Neural progenitor cell (in vitro differentiated cells): ENCODE measurements around the gene SNX7. TPM values are rescaled to one million over a fixed set of nuclear protein-coding genes. Genes with fewer than 3 reads are reported as not detected.
A peak's percentile ranks its signal among the peaks of the same experiment; 100 is the strongest.

ENCODE experiments used
- DNase-seq: peaks from one replicate; pipeline ENCODE4 v3.0.0-alpha.2; 2016; ENCODE audit warnings: low spot score
- H2AFZ ChIP-seq: fragments of 200-600 bp; sonication (generic); replicated peaks from 2 replicates; pipeline ENCODE4 v1.6.1; 2016; ENCODE audit warnings: antibody characterized with exemption
- H3F3A ChIP-seq: fragments of 200-600 bp; sonication (generic); 2 replicates; pipeline ENCODE4 v1.6.1; 2016; ENCODE audit warnings: antibody characterized with exemption, low read depth
- H3K27ac ChIP-seq: fragments of 200-600 bp; sonication (generic); 2 replicates; pipeline ENCODE4 v1.5.1; 2016; ENCODE audit warnings: mild to moderate bottlenecking
- H3K27me3 ChIP-seq: fragments of 200-600 bp; sonication (generic); 2 replicates; pipeline ENCODE4 v1.6.1; 2016; ENCODE audit warnings: mild to moderate bottlenecking, moderate library complexity
- H3K36me3 ChIP-seq: fragments of 200-600 bp; sonication (generic); 2 replicates; pipeline ENCODE4 v1.5.1; 2016
- H3K4me1 ChIP-seq: fragments of 200-600 bp; sonication (generic); 2 replicates; pipeline ENCODE4 v1.6.1; 2016; ENCODE audit warnings: mixed run types
- H3K4me2 ChIP-seq: fragments of 200-600 bp; sonication (generic); 2 replicates; pipeline ENCODE4 v1.6.1; 2016
- H3K4me3 ChIP-seq: fragments of 200-600 bp; sonication (generic); 2 replicates; pipeline ENCODE4 v1.5.1; 2016
- H3K79me2 ChIP-seq: fragments of 200-600 bp; sonication (generic); 2 replicates; pipeline ENCODE4 v1.6.1; 2016; ENCODE audit warnings: low read depth
- H3K9ac ChIP-seq: fragments of 200-600 bp; sonication (generic); 2 replicates; pipeline ENCODE4 v1.6.1; 2016
- H3K9me3 ChIP-seq: fragments of 200-600 bp; sonication (generic); 2 replicates; pipeline ENCODE4 v1.5.1; 2016; ENCODE audit warnings: low read depth
- H4K20me1 ChIP-seq: fragments of 200-600 bp; sonication (generic); 2 replicates; pipeline ENCODE4 v1.6.1; 2016; ENCODE audit warnings: low read depth
- H3K27ac Mint-ChIP-seq: 3 replicates; pipeline ENCODE4 v1.8.0; 2021; ENCODE audit warnings: mixed read lengths
- H3K27me3 Mint-ChIP-seq: 2 replicates; pipeline ENCODE4 v1.8.0; 2022; ENCODE audit warnings: low read depth, mild to moderate bottlenecking, inconsistent platforms, moderate library complexity, mixed read lengths; ENCODE audit not compliant: insufficient read depth
- H3K36me3 Mint-ChIP-seq: 3 replicates; pipeline ENCODE4 v1.8.0; 2021; ENCODE audit warnings: mixed read lengths
- H3K4me1 Mint-ChIP-seq: 3 replicates; pipeline ENCODE4 v1.8.0; 2021; ENCODE audit warnings: mixed read lengths
- H3K4me3 Mint-ChIP-seq: 3 replicates; pipeline ENCODE4 v1.8.0; 2021; ENCODE audit warnings: mild to moderate bottlenecking, moderate library complexity, mixed read lengths
- H3K9me3 Mint-ChIP-seq: 3 replicates; pipeline ENCODE4 v1.8.0; 2020; ENCODE audit warnings: mixed read lengths
- EZH2 ChIP-seq: fragments of 200-600 bp; sonication (generic); IDR thresholded peaks from 2 replicates; pipeline ENCODE4 v1.6.1; 2017; ENCODE audit warnings: antibody characterized with exemption, mild to moderate bottlenecking, moderate library complexity
- EZH2phosphoT487 ChIP-seq: fragments of 200-600 bp; sonication (generic); IDR thresholded peaks from 2 replicates; pipeline ENCODE4 v1.6.1; 2017; ENCODE audit warnings: antibody characterized with exemption
- total RNA-seq: library from RNA; depleted of rRNA; stranded (reverse); fragments of >200 nt; gene quantifications from 2 replicates; pipeline ENCODE4 v1.2.3, GENCODE V29; 2015; ENCODE audit warnings: low replicate concordance
- TF ChIP-seq, protein P1 (sequence below): fragments of 200-600 bp; sonication (generic); IDR thresholded peaks from 2 replicates; pipeline ENCODE4 v1.5.1; 2017; ENCODE audit warnings: antibody characterized with exemption, mild to moderate bottlenecking

Gene SNX7
- total RNA-seq, 1 donor from 2014 or later = 46.7 TPM

DNA sequence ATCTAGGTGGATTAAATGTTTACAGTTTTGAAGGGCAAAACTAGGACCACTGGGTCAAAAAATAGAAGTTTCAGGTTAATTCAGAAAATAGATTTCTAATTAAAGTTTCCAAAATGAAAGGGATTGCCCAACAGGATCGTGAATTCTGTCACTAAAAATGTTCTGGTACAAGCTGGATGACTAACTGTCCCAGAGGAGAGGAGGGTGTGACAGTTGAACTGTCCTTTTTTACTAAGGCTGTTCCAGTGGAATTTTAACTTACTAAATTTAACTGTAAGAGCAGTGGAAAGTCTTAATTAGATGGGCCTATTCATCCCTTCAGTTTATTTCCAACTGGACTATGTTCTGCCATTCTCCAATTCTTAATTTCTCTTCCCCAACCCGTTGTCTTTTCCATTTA is 7.2 kb downstream of the SNX7 start:
- peaks cover 2% of the 10 kb centered on the region for H3K36me3 Mint-ChIP-seq
- H3K9ac ChIP-seq = no peak overlapping the region

DNA sequence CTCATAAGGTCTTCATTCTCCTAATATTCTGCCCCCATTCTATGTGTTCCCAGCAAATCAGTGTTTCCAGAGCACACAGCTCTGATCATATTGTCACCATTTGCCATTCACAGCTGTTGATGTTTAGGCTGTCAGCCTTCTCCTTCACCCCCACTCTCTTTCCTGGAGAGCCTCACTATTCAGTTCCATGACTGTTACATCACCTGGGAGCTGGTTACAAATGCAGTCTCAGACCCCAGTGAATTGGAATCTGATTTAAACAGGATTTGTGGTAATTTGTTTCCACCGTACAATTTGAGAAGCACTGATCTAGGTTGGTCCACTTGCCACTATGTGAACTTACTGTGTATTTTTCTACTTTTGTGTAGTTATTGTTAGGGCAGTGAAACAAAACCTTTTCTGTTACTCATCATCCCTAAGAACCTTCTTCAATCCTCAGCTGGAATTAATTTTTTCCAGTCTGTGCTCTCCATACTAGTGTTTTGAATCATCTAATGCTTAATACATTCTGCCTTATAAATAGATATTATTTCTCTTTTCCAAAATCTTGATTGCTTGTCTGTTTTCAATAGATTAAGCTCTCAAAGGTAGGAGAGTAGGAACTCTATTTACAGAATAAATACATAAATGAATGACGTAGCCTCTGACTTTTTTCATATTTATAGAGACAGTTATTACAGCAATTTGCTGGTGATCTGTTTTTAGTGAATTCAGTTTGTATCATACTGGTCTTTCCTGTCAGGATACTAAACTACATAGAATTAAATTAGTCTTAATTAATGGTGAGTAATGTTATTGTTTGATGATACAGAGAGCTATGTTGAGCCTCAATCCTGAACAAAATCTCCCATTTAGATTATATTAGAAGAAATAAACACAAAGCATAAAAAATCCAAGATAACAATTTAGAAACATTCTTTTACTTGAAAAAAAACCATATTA is 8.1 kb downstream of the SNX7 start:
- H3K79me2 ChIP-seq = peaks cover 1% of the 10 kb centered on the region
- no peak overlapping the region for H3K4me2 ChIP-seq
- no peak overlapping the region for H2AFZ ChIP-seq
- Mint-ChIP-seq H3K4me3 (no peak overlapping the region), H3K9me3 (no peaks in the 10 kb centered on the region), H3K36me3 (peaks cover 2% of the 10 kb centered on the region), H3K27me3 (no peaks in the 10 kb centered on the region), H3K27ac (no peak overlapping the region), H3K4me1 (no peaks in the 10 kb centered on the region)
- no peaks in the 10 kb centered on the region for H3K9me3 ChIP-seq
- TF ChIP-seq EZH2phosphoT487 = no peak
- no peak for TF ChIP-seq EZH2
- TF ChIP-seq, protein P1, sequence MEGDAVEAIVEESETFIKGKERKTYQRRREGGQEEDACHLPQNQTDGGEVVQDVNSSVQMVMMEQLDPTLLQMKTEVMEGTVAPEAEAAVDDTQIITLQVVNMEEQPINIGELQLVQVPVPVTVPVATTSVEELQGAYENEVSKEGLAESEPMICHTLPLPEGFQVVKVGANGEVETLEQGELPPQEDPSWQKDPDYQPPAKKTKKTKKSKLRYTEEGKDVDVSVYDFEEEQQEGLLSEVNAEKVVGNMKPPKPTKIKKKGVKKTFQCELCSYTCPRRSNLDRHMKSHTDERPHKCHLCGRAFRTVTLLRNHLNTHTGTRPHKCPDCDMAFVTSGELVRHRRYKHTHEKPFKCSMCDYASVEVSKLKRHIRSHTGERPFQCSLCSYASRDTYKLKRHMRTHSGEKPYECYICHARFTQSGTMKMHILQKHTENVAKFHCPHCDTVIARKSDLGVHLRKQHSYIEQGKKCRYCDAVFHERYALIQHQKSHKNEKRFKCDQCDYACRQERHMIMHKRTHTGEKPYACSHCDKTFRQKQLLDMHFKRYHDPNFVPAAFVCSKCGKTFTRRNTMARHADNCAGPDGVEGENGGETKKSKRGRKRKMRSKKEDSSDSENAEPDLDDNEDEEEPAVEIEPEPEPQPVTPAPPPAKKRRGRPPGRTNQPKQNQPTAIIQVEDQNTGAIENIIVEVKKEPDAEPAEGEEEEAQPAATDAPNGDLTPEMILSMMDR = no peak
- DNase-seq = no peak
- no peaks in the 10 kb centered on the region for H3K36me3 ChIP-seq
- no peak overlapping the region for H3K9ac ChIP-seq
- H3K27ac ChIP-seq = no peak overlapping the region
- no peaks in the 10 kb centered on the region for H3K4me1 ChIP-seq
- H3K27me3 ChIP-seq = no peaks in the 10 kb centered on the region
- H3F3A ChIP-seq = no peaks in the 10 kb centered on the region
- no peak overlapping the region for H3K4me3 ChIP-seq
- H4K20me1 ChIP-seq = no peaks in the 10 kb centered on the region

More for the DNA sequence above, 7.2 kb downstream of the SNX7 start:
- Histone ChIP-seq H3K27me3 (no peaks in the 10 kb centered on the region), H2AFZ (no peak overlapping the region), H3F3A (no peaks in the 10 kb centered on the region), H3K36me3 (no peaks in the 10 kb centered on the region), H3K4me1 (no peaks in the 10 kb centered on the region), H3K4me3 (no peak overlapping the region), H3K27ac (no peak overlapping the region), H3K4me2 (no peak overlapping the region), H3K9me3 (no peaks in the 10 kb centered on the region), H3K79me2 (peaks cover 10% of the 10 kb centered on the region), H4K20me1 (no peaks in the 10 kb centered on the region)
- no peaks in the 10 kb centered on the region for H3K9me3 Mint-ChIP-seq
- H3K4me3 Mint-ChIP-seq = no peak overlapping the region
- no peaks in the 10 kb centered on the region for H3K27me3 Mint-ChIP-seq
- no peak overlapping the region for H3K27ac Mint-ChIP-seq
- H3K4me1 Mint-ChIP-seq = peaks cover 2% of the 10 kb centered on the region
- TF ChIP-seq EZH2 (no peak), EZH2phosphoT487 (no peak)
- TF ChIP-seq, protein P1 = no peak
- no peak for DNase-seq

DNA sequence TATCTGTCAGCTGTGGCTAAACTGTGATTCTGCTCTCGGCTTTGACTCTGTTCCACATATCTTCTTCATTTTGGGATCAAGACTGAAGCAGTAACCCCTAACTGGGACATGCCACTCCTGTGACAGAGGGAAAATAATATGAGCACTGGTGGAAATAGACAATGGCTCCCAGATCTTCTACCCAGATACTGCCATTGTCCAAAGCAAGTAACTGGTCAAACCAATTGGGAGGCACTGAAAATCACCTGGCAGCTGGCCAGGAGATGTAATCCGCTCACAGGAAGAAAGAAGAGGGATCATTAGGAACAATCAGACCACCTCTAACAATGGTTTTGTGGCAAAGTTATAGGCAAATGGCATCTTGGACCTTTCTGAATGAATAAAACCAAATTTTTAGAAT is 10.7 kb downstream of the SNX7 start:
- Histone ChIP-seq H3K4me3 (no peak overlapping the region), H2AFZ (no peak overlapping the region), H3K4me1 (no peaks in the 10 kb centered on the region), H3K9ac (no peak overlapping the region), H3K27ac (no peak overlapping the region), H3F3A (no peaks in the 10 kb centered on the region), H3K9me3 (no peaks in the 10 kb centered on the region), H3K27me3 (no peaks in the 10 kb centered on the region), H4K20me1 (no peaks in the 10 kb centered on the region), H3K79me2 (peaks cover 16% of the 10 kb centered on the region), H3K36me3 (no peaks in the 10 kb centered on the region), H3K4me2 (no peak overlapping the region)
- Mint-ChIP-seq H3K9me3 (no peaks in the 10 kb centered on the region), H3K36me3 (peaks cover 3% of the 10 kb centered on the region), H3K4me1 (no peaks in the 10 kb centered on the region), H3K27me3 (no peaks in the 10 kb centered on the region), H3K27ac (no peak overlapping the region), H3K4me3 (no peak overlapping the region)
- TF ChIP-seq EZH2 = no peak
- TF ChIP-seq EZH2phosphoT487 = no peak
- TF ChIP-seq, protein P1 = no peak
- peak; percentile 24 for DNase-seq
